GM19238 (cell line): ENCODE measurements around the gene OR2B6.
"Not testable (repeated sequence)": the region's sequence is repeated elsewhere in the genome, so short reads cannot be mapped to it uniquely, and the experiment has no call there.

ENCODE experiments used
- DNase-seq: peaks from one replicate; pipeline ENCODE4 v3.0.0; 2011; ENCODE audit warnings: low spot score; ENCODE audit not compliant: insufficient read length

OR2B6 gene

DNA sequence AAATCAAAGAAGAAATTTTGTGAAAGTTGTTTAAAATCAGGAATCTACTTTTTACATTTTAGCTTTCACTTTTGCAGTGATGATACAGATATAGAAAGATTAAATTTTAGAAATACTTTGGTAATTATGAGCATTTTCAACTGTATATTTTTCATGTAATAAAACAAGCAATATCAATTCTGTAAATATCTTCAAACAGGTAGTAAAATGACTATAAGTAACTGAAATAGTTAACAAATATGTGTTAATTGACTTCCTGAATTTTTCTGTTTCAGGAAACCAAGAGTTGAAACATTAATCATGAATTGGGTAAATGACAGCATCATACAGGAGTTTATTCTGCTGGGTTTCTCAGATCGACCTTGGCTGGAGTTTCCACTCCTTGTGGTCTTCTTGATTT is at the start of gene OR2B6:
Gene OR2B6, plus strand, starts transcription at position 301 of the 400 bp plus-strand sequence. Its CDS starts 0 bp downstream, at position 301.
- DNase-seq: no peak

DNA sequence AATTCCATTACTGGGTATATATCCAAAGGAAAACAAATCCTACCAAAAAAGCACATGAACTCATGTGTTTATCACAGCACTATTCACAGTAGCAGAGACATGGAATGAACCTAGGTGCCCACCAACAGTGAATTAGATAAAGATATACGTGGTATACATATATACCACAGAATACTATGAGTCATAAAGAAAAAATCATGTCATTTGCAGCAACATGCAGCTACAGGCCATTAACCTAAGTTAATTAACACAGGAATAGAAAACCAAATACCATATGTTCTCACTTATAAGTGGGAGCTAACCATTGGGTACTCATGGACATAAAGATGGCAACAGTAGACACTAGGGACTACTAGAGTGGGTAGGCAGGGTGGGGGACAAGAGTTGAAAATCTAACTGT is 49.0 kb upstream of the OR2B6 start:
- DNase-seq: no peak

DNA sequence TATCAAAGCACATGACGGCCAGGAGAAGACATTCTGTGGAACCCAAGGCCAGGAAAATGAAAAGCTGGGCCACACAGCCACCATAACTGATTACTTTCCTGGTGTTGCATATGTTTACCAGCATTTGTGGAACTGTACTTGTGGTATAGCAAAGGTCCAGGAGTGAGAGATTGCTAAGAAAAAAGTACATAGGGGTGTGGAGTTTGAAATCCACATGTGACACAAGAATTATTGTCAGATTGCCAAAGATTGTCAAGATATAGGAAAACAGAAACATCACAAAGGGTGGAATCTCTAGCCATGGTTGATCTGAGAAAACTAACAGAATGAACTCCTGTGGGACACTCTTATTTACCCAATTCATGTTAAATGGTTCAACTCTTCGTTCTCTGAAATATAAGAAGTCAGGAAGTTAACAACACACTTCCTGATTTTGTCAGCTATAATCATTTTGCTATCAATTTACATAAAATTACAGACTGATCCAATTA is 45.0 kb upstream of the OR2B6 start, which contains the start of gene OR2B2:
Gene OR2B2, minus strand, starts transcription at position 441 of the 491 bp plus-strand sequence. Its CDS starts 77 bp downstream, at position 364.
- no peak for DNase-seq

DNA sequence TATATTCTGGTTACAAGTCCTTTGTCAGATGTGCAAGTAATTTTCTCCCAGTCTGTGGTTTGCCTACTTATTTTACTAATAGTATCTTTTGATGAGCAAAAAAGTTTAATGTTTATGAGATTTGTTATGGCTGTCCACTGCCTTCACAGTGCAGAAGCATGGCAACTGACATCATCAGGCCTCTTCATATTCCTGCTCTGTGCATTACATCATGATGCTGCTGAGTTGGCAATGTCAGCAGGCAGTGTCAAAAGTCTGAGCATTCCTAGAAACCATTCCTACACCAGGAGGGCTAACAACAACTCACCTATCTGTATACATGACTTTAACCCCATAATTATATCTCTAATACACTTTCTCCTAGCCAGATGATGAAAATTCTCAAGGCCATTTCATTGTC is 34.1 kb upstream of the OR2B6 start:
- no peak for DNase-seq

DNA sequence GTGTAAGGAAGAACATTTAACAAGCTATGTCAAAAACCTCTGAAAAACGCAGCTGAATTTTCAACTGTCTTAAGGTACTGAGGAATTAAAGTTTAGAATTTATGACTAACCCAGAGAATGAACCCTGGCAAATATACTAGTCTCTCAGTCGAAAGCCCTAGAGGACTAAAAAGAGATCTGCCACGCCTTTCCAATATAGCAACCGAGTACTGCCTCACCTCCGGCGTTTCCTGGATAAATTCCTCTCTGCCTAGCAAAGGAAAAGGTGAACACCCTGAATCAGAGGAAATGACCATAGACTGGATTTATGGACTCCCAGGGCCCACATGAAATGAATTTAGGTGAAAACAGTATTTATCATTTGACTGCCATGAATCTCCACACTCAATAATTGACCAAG is 32.9 kb upstream of the OR2B6 start:
- DNase-seq: no peak

DNA sequence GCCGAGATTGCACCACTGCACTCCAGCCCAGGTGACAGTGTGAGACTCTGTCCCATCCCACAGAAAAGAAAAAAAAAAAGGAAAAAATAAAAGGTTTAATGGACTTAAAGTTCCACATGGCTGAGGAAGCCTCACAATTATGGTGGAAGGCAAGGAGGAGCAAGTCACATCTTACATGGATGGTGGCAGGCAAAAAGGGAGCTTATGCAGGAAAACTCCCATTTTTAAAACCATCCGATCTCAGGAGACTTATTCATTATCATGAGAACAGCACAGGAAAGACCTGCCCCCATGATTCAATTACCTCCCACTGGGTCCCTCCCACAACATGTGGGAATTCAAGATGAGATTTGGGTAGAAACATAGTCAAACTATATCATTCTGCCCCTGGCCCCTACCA is 29.0 kb upstream of the OR2B6 start:
- not testable (repeated sequence) for DNase-seq

DNA sequence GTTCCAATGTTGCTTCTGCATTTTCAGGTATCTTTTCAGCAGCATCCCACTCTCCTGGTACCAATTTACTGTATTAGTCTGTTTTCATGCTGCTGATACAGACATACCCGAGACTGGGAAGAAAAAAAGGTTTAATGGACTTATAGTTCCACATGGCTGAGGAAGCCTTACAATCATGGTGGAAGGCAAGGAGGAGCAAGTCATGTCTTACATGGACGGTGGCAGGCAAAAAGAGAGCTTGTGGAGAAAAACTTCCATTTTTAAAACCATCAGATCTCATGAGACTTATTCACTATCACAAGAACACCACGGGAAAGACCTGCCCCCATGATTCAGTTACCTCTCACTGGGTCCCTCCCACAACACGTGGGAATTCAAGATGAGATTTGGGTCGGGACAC is 27.1 kb upstream of the OR2B6 start:
- DNase-seq: not testable (repeated sequence)

DNA sequence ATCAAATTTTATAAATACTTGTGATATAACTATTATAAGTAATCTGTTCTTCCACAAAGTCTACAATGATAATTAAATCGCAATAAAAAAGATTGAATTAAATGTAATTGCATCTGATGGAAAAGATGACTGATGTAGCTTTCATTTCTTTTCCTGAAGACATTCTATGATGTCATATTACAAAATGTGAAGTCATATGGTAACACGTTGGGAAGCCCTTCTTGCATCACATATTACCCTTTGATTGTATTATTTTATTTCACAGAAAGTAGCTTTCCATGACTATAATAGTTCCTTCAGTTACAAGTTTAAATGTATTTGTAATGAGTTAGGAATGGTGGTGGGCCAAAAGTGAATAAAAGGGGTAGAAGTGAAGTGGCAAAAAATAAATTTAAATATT is 25.8 kb upstream of the OR2B6 start:
- no peak for DNase-seq

DNA sequence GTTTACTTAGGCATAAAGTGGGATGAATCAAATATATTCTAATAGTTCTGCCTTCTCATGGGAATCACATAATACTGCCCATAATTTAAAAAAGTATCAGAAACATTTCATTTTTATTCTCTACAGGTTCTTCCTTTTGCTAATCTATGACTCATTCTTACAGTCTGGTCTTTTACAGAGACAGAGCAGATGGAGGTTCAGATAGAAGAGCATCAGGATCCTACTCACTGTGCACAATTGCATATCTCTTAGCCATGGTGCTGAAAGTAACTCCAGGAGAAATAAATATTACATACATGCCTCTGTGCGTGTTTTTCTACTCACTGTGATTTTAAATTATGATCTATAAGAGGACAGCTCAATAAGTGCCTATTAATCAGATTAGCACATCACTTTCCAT is 16.3 kb upstream of the OR2B6 start:
- no peak for DNase-seq

DNA sequence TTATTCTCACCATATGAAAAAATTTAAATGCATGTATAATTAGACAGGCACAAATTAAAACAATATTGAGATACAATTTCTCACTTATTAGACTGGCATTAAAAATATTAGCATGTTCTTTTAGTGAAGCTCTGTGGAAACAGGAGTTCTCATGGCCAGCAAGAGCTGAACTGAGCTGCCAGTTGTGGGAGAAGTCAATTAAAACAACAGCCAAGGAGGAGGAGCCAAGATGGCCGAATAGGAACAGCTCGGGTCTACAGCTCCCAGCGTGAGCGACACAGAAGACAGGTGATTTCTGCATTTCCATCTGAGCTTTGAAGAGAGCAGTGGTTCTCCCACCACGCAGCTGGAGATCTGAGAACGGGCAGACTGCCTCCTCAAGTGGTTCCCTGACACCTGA is 14.0 kb upstream of the OR2B6 start:
- DNase-seq: not testable (repeated sequence)

DNA sequence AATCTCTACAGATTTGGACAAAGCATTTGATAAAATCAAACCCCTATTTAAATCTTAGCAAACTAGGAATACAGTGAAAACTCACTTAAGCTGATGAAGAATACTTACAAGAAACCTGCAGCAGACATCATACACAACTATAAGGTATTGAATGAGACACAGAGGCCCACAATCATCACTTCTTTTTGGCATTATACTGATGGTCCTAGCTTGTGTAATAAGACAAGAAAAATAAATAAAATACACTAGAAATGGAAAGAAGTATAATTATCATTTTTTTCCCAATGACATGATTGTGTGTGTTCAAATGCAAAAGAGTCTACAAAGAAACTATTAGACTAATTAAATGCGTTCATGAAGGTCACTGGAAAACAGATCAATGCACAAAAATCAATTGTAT is 8.8 kb upstream of the OR2B6 start:
- no peak for DNase-seq

DNA sequence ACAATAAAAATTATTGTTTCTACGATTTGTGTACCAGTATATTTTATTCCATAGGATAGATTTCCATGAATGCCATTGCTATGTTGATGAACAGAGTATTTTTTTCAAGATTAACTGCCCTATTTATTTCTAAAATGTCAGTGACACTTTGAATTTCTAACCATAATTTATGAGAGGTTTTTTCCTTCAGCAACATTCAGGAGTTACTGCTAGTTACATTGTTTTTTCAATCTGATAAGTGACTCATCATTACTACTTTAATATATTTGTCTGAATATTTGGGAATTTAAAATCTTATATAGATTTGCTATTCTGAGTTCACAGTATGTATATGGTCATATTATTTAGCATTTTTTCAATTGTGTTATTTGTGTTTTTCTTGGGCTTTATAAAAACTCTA is 6.0 kb upstream of the OR2B6 start:
- no peak for DNase-seq

DNA sequence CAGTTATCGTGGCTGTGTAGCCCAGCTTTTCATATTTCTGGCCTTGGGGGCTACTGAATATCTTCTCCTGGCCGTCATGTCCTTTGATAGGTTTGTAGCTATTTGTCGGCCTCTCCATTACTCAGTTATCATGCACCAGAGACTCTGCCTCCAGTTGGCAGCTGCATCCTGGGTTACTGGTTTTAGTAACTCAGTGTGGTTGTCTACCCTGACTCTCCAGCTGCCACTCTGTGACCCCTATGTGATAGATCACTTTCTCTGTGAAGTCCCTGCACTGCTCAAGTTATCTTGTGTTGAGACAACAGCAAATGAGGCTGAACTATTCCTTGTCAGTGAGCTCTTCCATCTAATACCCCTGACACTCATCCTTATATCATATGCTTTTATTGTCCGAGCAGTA is 475 bp downstream of the OR2B6 start:
- no peak for DNase-seq

DNA sequence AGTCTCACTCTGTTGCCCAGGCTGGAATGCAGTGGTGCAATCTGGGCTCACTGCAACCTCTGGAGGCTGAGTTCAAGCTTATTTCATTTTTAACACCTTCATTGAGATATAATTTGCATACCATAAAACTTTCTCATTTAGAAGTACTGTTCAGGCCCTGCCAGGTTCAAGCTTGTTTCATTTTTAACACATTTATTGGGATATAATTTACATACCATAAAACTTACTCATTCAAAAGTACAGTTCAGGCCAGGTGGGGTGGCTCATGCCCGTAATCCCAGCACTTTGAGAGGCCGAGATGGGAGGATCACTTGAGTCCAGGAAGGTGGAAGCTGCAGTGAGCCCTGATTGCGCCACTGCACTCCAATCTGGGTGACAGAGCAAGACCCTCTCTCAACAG is 5.5 kb downstream of the OR2B6 start:
- no peak for DNase-seq

DNA sequence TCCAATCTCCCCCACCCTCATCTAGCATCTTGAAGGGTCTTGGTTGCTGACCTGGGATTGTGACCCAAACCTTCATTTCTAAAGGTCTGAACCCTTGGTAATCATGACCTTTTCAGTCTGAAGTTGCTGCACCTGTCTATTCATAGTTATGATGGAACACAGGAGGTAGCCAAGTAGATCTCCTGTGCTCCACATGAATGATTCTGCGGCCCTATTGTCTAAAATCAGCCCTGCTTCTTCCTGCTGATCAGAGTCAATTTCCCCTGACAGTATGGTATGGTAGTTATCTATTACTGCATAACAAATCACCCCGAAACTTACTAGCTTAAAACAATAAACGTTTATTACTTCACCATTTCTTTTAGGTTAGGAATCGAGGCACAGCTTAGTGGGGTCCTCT is 9.0 kb downstream of the OR2B6 start:
- no peak for DNase-seq

DNA sequence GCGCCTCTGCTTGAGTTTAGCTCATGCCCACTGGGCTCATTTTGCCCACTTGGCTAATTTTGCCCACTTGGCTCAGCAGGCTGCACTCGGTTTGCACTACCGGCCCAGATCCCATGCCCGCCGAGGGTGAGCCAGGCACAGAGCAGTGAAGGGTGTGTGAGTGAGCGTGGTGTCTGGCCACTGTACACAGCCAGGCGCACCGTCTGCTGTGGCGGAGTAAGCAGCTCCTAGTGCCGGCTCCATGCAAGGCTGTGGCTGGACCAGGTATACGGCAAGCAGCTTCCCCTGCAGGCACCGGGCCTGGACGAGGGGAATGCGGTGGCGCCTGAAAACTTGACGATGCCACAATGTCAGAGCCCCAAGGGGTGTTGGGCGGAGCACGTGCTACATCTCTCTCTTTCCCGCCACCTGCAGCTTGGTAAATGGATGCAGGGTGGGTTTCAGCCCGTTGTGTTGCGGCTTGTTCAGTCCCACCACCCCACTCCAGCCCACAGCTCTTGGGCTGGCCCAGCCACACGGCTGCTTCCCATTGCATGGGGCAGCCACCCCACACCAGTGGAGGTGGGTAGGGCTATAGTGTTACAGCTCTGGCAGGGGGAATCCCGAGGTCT is 9.9 kb downstream of the OR2B6 start:
- DNase-seq: no peak

DNA sequence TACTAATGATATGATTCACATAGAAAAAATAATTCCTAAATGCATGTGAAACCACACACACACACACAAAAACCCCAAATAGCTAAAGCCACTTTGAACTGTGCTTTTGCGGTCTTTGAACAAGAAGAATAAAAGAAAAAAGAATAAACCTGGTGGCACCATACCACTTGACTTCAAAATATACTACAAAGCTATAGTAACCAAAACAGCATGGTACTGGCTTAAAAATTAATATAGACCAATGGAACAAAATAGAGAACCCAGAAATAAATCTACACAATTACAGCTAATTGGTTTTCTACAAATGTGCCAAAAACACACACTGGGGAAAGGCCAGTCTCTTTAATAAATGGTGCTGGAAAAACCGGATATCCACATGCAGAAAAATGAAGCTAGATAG is 13.4 kb downstream of the OR2B6 start:
- DNase-seq: no peak

DNA sequence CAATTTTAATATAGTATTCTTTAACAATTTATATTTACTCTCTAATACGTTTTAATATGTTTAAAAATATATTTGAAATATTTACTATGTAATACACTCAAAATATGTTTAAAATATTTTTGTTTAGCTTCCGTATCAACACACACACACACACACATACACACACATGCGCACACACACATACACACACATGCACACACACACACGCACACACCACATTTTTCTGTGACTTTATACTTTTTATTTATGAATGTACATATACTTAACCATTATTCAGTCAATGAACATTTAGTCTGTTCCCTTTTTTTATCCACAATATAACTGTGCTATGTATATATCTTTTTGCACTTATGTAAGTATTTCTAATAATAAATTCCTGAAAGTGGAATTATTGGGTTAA is 15.7 kb downstream of the OR2B6 start:
- DNase-seq: no peak

DNA sequence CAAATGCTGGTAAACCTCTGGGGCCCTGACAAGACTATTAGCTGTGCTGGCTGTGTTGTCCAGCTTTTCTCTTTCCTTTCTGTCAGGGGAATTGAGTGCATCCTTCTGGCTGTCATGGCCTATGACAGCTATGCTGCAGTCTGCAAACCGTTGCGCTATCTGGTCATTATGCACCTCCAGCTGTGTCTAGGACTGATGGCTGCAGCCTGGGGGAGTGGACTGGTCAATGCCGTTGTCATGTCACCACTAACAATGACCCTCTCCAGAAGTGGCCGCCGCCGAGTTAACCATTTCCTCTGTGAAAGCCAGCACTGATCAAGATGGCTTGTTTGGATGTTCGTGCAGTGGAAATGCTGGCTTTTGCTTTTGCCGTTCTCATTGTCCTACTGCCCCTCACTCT is 20.3 kb downstream of the OR2B6 start:
- no peak for DNase-seq

DNA sequence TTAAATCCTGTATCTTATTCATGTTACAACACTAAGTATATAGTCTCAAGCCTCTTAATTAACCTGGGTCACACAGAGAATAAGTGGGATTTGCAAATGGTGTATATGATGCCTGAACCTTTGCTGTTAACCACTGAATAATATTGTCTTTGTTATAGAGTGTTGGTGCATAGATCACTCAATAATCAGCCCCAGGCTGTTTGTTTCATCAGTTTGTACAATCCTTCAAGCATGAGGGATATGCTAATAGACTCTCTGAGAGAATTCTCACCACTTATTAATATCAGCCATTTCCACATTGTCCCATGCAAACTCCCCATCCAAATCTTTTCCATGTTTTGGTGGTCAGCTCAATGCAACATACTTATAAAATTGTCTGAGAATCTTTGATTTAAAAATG is 21.7 kb downstream of the OR2B6 start:
- no peak for DNase-seq

DNA sequence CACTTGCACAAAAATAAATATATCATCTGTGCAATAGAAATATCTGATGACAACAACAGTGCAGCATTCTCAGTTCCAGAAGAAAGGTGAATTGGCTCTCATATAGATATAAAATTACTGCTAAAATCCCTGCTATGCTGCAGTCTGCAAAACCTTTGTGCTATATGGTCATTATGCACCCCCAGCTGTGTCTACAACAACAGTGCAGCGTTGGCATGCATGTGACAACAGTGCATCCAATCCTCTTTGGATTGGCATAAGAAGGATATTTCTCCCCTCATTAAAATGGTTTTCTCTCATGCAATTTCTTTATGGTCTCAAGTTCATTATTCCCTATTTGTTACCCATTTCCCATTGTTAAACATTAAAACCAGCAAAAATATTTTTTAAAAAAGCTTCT is 23.1 kb downstream of the OR2B6 start:
- no peak for DNase-seq

DNA sequence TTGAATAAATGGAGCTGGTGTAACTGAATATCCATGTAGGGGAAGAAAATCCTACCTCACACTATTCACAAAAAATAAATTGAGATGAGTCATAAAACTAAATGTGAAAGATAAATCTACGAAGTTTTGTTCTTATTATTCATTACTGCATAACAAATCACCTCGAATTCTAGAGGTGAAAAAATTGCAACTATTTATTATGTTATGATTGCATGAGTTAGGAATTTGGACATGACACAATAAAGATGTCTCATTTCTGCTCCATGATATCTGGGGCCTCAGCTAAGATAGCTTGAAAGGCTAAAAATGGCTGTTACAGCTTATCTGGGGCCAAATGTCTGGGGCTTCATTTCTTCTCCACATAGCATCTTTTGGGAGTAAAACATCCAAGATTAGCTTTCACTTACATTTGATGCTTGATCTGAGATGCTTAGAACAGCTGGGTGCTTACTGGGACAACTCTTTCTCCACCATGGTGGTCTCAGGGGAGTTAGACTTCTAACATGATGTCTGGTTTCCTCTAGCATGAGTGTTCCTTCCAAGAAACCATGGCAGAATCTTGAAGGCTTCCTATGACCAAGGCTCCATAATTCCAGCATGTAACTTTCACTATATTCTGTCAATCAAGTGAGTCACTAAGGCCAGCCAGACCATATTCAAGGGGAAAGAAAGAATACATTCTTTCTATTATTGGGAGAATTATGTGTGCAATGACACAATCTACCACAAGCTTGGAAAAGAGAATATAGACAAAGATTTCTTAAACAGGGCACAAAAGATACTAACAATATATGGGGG is 30.1 kb downstream of the OR2B6 start:
- no peak for DNase-seq

DNA sequence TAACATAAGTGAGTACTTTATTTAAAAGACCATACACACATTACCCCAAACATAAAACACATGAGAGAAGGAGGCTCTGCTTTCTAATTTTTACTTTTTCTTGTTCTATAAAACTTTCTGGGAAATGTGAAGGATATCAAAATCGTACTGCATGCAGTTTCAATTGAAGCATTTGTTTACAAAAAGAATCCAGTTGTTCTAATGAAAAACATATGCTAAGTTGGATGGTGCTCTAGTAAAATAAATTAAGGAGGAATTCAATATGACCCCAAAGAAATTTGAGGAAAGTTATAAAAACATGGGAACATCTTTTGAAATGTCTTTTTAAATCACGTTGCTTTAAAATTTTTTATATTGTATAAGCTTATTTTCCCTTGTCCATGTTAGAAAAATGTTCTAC is 37.6 kb downstream of the OR2B6 start:
- DNase-seq: no peak
